ENCODE data around the gene GPR132. TPM values are rescaled to one million over a fixed set of nuclear protein-coding genes. Genes with fewer than 3 reads are reported as not detected.

GPR132 gene
- total RNA-seq, 1 donor from 2014 or later, result not detected

GRCh38 chr14:105058521-105059034 is 6.7 kb downstream of the GPR132 start:
- Histone ChIP-seq H3K27me3 (ENCODE audit: control insufficient read depth, insufficient read depth, low read length) (peaks cover 1% of the 10 kb centered on the region), H3K36me3 (ENCODE audit: control insufficient read depth, insufficient read depth, low read length) (no peaks in the 10 kb centered on the region), H3K4me3 (ENCODE audit: low read depth, low read length) (no peak overlapping the region)
- DNase-seq (ENCODE audit: low read depth) (no peak), FAIRE-seq (no peak)
- TF ChIP-seq CTCF (IDR thresholded peaks at IDR 0.05; ENCODE audit: insufficient read depth, low read length, severe bottlenecking), result no peak

- H3K27me3 ChIP-seq (ENCODE audit: control insufficient read depth, insufficient read depth, low read length), result no peaks in the 10 kb centered on the region
- no peak overlapping the region for H3K4me3 ChIP-seq (ENCODE audit: low read depth, low read length)
- FAIRE-seq (no peak), DNase-seq (ENCODE audit: low read depth) (no peak)
- no peak for TF ChIP-seq CTCF (IDR thresholded peaks at IDR 0.05; ENCODE audit: insufficient read depth, low read length, severe bottlenecking)
- no peaks in the 10 kb centered on the region for H3K36me3 ChIP-seq (ENCODE audit: control insufficient read depth, insufficient read depth, low read length)
Observed at GRCh38 chr14:105056303-105056831, 8.9 kb downstream of the GPR132 start.

GRCh38 chr14:105055736-105056302 is 9.4 kb downstream of the GPR132 start:
- Histone ChIP-seq H3K4me3 (ENCODE audit: low read depth, low read length) (no peak overlapping the region), H3K27me3 (ENCODE audit: control insufficient read depth, insufficient read depth, low read length) (no peaks in the 10 kb centered on the region), H3K36me3 (ENCODE audit: control insufficient read depth, insufficient read depth, low read length) (no peaks in the 10 kb centered on the region)
- FAIRE-seq, result no peak
- no peak for TF ChIP-seq CTCF (IDR thresholded peaks at IDR 0.05; ENCODE audit: insufficient read depth, low read length, severe bottlenecking)
- no peak for DNase-seq (ENCODE audit: low read depth)

- no peak for FAIRE-seq
- Histone ChIP-seq H3K36me3 (ENCODE audit: control insufficient read depth, insufficient read depth, low read length) (no peaks in the 10 kb centered on the region), H3K4me3 (ENCODE audit: low read depth, low read length) (no peak overlapping the region), H3K27me3 (ENCODE audit: control insufficient read depth, insufficient read depth, low read length) (no peaks in the 10 kb centered on the region)
- TF ChIP-seq CTCF (IDR thresholded peaks at IDR 0.05; ENCODE audit: insufficient read depth, low read length, severe bottlenecking), result no peak
- no peak for DNase-seq (ENCODE audit: low read depth)
Observed at GRCh38 chr14:105055334-105055733, 9.9 kb downstream of the GPR132 start.

GRCh38 chr14:105053996-105054395 is 11.2 kb downstream of the GPR132 start:
- H3K36me3 ChIP-seq (ENCODE audit: control insufficient read depth, insufficient read depth, low read length), result no peaks in the 10 kb centered on the region
- H3K27me3 ChIP-seq (ENCODE audit: control insufficient read depth, insufficient read depth, low read length), result no peaks in the 10 kb centered on the region
- no peak for TF ChIP-seq CTCF (IDR thresholded peaks at IDR 0.05; ENCODE audit: insufficient read depth, low read length, severe bottlenecking)
- H3K4me3 ChIP-seq (ENCODE audit: low read depth, low read length), result no peak overlapping the region
- FAIRE-seq (no peak), DNase-seq (ENCODE audit: low read depth) (no peak)

GRCh38 chr14:105053421-105053820 is 11.8 kb downstream of the GPR132 start:
- FAIRE-seq, result no peak
- no peak for TF ChIP-seq CTCF (IDR thresholded peaks at IDR 0.05; ENCODE audit: insufficient read depth, low read length, severe bottlenecking)
- DNase-seq (ENCODE audit: low read depth), result no peak

More at GRCh38 chr14:105053421-105053820, 11.8 kb downstream of the GPR132 start:
- Histone ChIP-seq H3K4me3 (ENCODE audit: low read depth, low read length) (no peak overlapping the region), H3K27me3 (ENCODE audit: control insufficient read depth, insufficient read depth, low read length) (no peaks in the 10 kb centered on the region), H3K36me3 (ENCODE audit: control insufficient read depth, insufficient read depth, low read length) (no peaks in the 10 kb centered on the region)
